Measurements from ENCODE around the gene HDAC8.
A peak's percentile ranks its signal among the peaks of the same experiment; 100 is the strongest.
"Not testable (repeated sequence)": the region's sequence is repeated elsewhere in the genome, so short reads cannot be mapped to it uniquely, and the experiment has no call there.

HDAC8 gene

GRCh38 chrX:72532366-72532765 is 40.3 kb downstream of the HDAC8 start:
- DNase-seq (ENCODE audit: low read depth), result peak; percentile 12

- DNase-seq (ENCODE audit: low read depth), result no peak
Measured at GRCh38 chrX:72526534-72527508, 45.8 kb downstream of the HDAC8 start.

- no peak for DNase-seq (ENCODE audit: low read depth)
Measured at GRCh38 chrX:72498782-72499181, 73.9 kb downstream of the HDAC8 start.

GRCh38 chrX:72495046-72495445 is 77.6 kb downstream of the HDAC8 start:
- DNase-seq (ENCODE audit: low read depth), result no peak

- DNase-seq (ENCODE audit: low read depth), result no peak
Measured at GRCh38 chrX:72492499-72492898, 80.1 kb downstream of the HDAC8 start.

- DNase-seq (ENCODE audit: low read depth), result not testable (repeated sequence)
Measured at GRCh38 chrX:72490221-72490620, 82.4 kb downstream of the HDAC8 start.

GRCh38 chrX:72487661-72488060 is 85.0 kb downstream of the HDAC8 start:
- DNase-seq (ENCODE audit: low read depth), result no peak

- DNase-seq (ENCODE audit: low read depth), result no peak
Measured at GRCh38 chrX:72479324-72480274, 93.0 kb downstream of the HDAC8 start.

- no peak for DNase-seq (ENCODE audit: low read depth)
Measured at GRCh38 chrX:72478853-72479252, 93.8 kb downstream of the HDAC8 start.

- DNase-seq (ENCODE audit: low read depth), result no peak
Measured at GRCh38 chrX:72478351-72478750, 94.3 kb downstream of the HDAC8 start.

- no peak for DNase-seq (ENCODE audit: low read depth)
Measured at GRCh38 chrX:72477781-72478181, 94.9 kb downstream of the HDAC8 start.

GRCh38 chrX:72477376-72477775 is 95.3 kb downstream of the HDAC8 start:
- DNase-seq (ENCODE audit: low read depth), result no peak

- no peak for DNase-seq (ENCODE audit: low read depth)
Measured at GRCh38 chrX:72475952-72476668, 96.5 kb downstream of the HDAC8 start.

- no peak for DNase-seq (ENCODE audit: low read depth)
Measured at GRCh38 chrX:72475338-72475737, 97.3 kb downstream of the HDAC8 start.

- no peak for DNase-seq (ENCODE audit: low read depth)
Measured at GRCh38 chrX:72470532-72471223, 102.0 kb downstream of the HDAC8 start.

GRCh38 chrX:72470117-72470516 is 102.5 kb downstream of the HDAC8 start:
- DNase-seq (ENCODE audit: low read depth), result no peak

- DNase-seq (ENCODE audit: low read depth), result no peak
Measured at GRCh38 chrX:72468607-72469006, 104.0 kb downstream of the HDAC8 start.

- DNase-seq (ENCODE audit: low read depth), result no peak
Measured at GRCh38 chrX:72467135-72467534, 105.5 kb downstream of the HDAC8 start.

GRCh38 chrX:72466493-72466892 is 106.2 kb downstream of the HDAC8 start:
- DNase-seq (ENCODE audit: low read depth), result no peak

GRCh38 chrX:72465889-72466288 is 106.8 kb downstream of the HDAC8 start:
- DNase-seq (ENCODE audit: low read depth), result no peak

GRCh38 chrX:72461766-72462165 is 110.9 kb downstream of the HDAC8 start:
- DNase-seq (ENCODE audit: low read depth), result no peak

Data from GM04504 (cell line).